HG02840 (cell line): ENCODE measurements around the gene SLC5A2.
"Not testable (repeated sequence)": the region's sequence is repeated elsewhere in the genome, so short reads cannot be mapped to it uniquely, and the experiment has no call there.

Experiments
- ATAC-seq: cut with Tn5 transposase; IDR thresholded peaks from one replicate; pipeline ENCODE4 v1.9.1; 2021; ENCODE audit warnings: mild to moderate bottlenecking, moderate library complexity, moderate number of reproducible peaks; ENCODE audit not compliant: unreplicated experiment, low FRiP score

SLC5A2 gene

DNA sequence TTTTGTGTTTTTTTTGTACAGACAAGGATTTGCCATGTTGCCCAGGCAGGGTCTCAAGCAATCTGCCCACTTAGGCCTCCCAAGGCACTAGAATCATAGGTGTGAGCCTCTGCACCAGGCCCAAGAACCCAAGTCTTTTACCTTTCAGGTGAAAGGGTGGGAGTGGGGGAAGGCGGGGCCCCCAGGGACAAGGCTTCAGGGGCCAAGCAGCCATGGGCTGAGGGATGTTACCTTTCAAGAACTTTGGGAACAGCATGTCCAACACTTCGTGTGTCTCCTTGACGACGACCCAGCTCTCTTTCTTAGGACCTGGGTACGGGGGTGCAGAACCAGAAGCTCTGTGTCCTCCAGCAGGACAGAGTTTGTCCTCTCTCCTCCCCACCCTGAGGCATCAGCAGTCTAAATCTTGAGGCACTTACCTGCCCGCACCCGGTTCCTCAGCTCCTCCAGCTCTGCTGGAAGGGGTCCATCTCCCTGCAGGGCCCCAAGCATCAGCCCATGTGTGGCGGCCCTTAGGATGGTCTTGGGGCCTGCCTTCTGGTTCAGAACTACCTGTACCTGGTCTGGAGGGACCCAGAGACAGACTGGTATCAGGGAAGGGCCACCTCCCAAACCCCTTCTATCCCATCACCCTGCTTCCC is 9.0 kb downstream of the SLC5A2 start:
- no peak for ATAC-seq

GRCh38 chr16:31493506-31494125 is 10.7 kb downstream of the SLC5A2 start:
- no peak for ATAC-seq

- no peak for ATAC-seq
Measured at GRCh38 chr16:31496670-31497069, 13.7 kb downstream of the SLC5A2 start.

- no peak for ATAC-seq
Measured at GRCh38 chr16:31498493-31498892, 15.6 kb downstream of the SLC5A2 start.

- ATAC-seq: no peak
Measured at GRCh38 chr16:31499928-31500327, 17.0 kb downstream of the SLC5A2 start.

DNA sequence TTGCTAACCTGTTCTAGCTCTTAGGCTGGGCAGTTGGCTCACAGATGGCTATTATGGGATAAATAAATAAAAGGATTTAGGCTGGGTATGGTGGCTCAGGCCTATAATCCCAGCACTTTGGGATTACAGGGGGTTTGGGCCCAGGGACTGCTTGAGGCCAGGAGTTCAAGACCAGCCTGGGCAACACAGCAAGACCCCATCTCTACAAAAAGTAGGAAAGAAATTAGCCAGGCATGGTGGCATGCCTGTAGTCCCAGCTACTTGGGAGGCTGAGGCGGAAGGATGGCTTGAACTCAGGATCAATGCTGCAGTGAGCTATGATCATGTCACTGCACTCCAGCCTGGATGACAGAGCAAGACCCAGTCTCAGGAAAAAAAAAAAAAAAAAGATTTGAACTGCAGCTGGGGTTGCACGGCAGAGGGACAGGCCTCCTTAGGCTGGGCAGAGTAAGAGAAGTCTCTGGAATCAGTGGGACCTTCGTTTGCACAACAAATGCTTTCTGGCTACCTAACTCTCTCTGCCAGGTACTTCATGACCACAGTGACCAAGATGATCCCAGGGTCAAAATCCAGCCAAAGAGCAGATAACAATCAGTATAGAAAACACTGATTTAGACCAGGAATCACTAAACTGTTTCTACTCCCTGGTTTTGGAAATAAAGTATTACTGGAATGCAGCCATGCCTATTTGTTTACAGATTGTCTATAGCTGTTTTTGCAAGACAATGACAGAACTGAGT is 18.5 kb downstream of the SLC5A2 start:
- no peak for ATAC-seq

GRCh38 chr16:31501966-31502348 is 19.0 kb downstream of the SLC5A2 start:
- ATAC-seq: no peak

DNA sequence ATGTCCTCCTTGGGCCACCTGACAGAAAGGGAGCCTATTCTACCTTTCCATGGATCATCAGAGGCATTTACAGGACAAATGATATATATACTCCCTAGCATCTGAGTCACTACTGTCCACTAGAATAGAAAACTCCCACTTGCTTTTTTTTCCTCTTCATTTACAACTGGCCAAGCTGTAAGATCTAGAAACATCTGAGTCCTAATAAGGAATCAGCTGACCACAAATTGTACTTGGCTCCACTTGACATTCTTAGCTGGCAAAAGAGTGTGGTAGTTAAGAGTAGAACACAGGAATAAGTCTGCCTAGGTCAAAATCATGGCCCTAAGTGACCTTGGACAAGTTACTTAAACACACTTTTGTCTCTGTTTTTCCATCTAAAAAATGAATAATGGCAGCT is 20.1 kb downstream of the SLC5A2 start:
- ATAC-seq: no peak

DNA sequence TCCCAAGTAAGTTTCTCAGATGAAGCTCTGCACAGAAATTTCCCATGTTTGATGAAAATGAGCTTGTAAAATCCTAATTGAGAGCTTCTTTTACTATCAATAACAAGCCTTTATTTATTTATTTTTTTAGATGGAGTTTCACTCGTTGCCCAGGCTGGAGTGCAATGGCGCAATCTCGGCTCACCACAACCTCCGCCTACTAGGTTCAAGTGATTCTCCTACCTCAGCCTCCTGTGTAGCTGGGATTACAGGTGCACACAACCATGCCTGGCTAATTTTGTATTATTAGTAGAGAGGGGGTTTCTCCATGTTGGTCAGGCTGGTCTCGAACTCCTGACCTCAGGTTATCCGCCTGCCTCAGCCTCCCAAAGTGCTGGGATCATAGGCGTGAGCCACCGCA is 20.6 kb downstream of the SLC5A2 start:
- ATAC-seq: not testable (repeated sequence)

GRCh38 chr16:31504159-31504558 is 21.2 kb downstream of the SLC5A2 start:
- no peak for ATAC-seq

- ATAC-seq: peak; percentile 39
Measured at GRCh38 chr16:31505483-31505882, 22.6 kb downstream of the SLC5A2 start.

- no peak for ATAC-seq
Measured at GRCh38 chr16:31507617-31507928, 24.6 kb downstream of the SLC5A2 start.

DNA sequence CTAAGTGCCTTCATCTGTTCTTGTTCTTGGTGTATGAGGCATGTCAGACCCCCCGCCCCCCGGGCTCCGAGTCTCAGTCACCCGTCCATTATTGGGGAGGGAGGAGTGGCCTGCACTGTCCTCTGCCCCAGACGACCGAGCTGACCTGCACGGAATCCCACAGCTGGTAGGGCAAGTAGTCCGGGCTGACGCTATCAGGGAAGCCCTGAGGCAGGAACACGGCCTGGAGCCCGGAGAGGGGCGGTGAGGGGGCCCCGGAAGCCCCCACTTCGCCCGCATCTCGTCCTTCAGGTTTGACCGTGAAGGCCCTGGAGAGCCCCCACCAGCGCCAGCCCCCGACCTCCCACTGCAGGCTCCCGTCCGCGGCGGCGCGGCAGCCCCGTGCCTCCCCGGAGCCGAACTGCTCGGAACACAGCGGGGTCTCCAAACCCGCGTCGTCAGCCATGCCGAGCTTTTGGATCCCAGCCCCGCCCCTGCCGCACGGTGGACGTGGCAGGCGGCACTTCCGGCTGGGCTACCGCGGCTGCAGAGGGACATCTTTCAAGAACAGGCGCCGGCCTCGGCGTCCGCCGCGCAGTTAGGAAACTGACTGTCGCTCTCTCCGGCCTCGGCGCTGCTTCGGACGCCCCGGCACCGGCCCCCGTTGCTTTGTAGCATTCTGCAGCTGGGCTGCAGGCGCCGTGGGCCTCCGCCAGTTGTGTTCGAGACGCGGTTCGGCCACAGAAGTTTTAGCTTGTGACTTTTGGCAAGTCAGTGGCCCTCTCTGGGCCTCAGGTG is 25.2 kb downstream of the SLC5A2 start, which contains the start of gene RUSF1:
RUSF1 (minus strand) TSS at position 463 of the 777 bp plus-strand sequence; CDS start at position 445, 18 bp downstream.
- ATAC-seq: peak; percentile 83

GRCh38 chr16:31508706-31509195 is 25.8 kb downstream of the SLC5A2 start:
- ATAC-seq: no peak

DNA sequence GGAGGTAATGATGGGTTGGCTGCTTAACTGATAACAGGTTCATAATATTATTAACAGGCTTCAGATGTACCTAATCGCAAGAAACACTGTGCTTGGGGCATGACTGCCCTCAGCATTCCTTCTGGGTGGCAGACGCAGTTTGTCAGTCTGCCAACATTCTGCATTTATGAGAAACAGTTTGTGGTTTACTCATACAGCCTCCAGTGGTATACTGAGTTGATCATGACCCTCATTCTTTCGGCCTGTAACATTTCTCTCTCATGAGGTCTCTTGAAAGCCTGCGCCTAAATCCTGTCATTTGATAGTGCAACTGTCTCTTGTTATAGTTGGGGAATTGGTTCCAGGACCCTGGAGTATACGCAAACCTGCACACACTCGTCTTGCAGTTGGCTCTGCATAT is 30.2 kb downstream of the SLC5A2 start:
- no peak for ATAC-seq

DNA sequence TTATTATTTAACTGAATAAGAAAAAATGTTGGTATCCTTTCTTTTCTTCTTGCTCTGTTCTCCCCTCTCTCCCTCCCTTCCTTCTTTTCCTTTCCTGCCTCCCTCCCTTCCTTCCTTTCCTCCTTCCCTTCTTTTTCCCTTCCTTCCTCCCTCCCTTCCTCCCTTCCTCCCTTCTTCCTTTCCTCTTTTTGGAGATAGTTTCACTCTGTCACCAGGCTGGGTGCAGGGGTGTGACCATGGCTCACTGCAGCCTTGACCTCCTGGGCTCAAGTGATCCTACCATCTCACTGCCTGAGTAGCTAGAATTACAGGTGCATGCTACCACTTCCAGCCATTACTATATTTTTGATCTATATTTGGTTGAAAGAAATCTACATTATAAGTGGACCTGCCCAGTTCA is 31.0 kb downstream of the SLC5A2 start:
- ATAC-seq: no peak

- no peak for ATAC-seq
Measured at GRCh38 chr16:31517800-31518402, 35.0 kb downstream of the SLC5A2 start.

DNA sequence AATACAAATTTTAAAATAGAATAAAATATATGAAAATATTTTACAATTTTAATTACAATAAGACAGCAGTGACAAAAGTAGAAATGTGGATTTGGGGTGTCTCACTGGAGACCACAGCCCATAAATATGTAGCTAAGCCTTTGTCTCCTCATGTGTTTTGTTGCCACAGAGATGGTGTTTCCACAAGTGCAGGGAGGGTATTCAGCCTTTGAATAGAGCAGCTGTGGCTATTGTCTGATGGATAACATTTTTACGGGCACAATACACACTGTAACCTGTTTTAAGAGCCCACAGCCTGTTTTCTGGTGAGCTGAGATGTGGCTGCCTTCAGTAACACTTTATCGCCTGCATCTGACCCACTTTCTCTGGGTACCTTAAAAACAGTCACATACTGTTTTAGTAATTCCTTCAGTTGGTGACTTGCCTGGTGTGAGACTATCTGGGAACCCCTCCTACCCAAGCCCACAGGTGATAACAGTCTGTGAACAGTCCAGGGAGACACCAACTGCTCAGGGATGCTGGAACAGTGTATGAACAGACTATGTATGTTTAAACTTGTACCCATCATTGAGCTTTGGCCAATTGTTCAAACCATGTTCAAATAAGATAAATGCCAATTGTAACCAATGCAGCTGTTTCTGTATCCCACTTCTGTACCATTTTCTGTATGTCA is 37.0 kb downstream of the SLC5A2 start:
- no peak for ATAC-seq

GRCh38 chr16:31521368-31521767 is 38.4 kb downstream of the SLC5A2 start:
- ATAC-seq: no peak

- no peak for ATAC-seq
Measured at GRCh38 chr16:31522071-31522470, 39.1 kb downstream of the SLC5A2 start.
